Tibial nerve (tissue), 4 donors: ENCODE data around the gene EFNA4.
A peak's percentile ranks its signal among the peaks of the same experiment; 100 is the strongest.

ENCODE experiments used
- CTCF ChIP-seq, 5 experiments: fragments of 200-600 bp in 3 of 5; fragments of 450-650 bp in 2 of 5; sonication (generic) in 3 of 5; IDR thresholded peaks; one replicate each; pipeline ENCODE4 v1.5.1; 2016 to 2019; ENCODE audit warnings: antibody characterized with exemption in 5 of 5, mild to moderate bottlenecking in 3 of 5, moderate library complexity in 2 of 5
- EP300 ChIP-seq, 2 donors: sonication (generic); formaldehyde crosslinking; IDR thresholded peaks; one replicate each; pipeline ENCODE4 v1.6.1; 2017; ENCODE audit warnings: antibody characterized with exemption in 2 of 2, mild to moderate bottlenecking in 1 of 2
- POLR2A ChIP-seq, 2 donors: fragments of 450-650 bp; IDR thresholded peaks; one replicate each; pipeline ENCODE4 v1.6.1; 2017; ENCODE audit warnings: antibody characterized with exemption in 2 of 2, mild to moderate bottlenecking in 2 of 2, moderate library complexity in 2 of 2

GRCh38 chr1:155063550-155064110 lies at the start of gene EFNA4:
- TF ChIP-seq CTCF (IDR thresholded peaks at IDR 0.05) (no peak), POLR2A (IDR thresholded peaks at IDR 0.05) (no peak), EP300 (IDR thresholded peaks at IDR 0.05) (peak in 1 of 2 donors; percentile 36)
